HepG2 (cell line): ENCODE data around the gene TCAP. TPM values are rescaled to one million over a fixed set of nuclear protein-coding genes. Genes with fewer than 3 reads are reported as not detected.

ENCODE experiments used
- DPF2 ChIP-seq: sonication (generic); formaldehyde crosslinking; IDR thresholded peaks from 2 replicates; pipeline ENCODE4 v1.4.0; 2020; ENCODE audit warnings: mild to moderate bottlenecking, low read depth, missing genetic modification reagents, borderline replicate concordance
- ELK4 ChIP-seq: sonication (generic); formaldehyde crosslinking; IDR thresholded peaks from 2 replicates; pipeline ENCODE4 v1.9.0; 2021; ENCODE audit warnings: missing genetic modification reagents, borderline replicate concordance
- FOXO4 ChIP-seq: sonication (generic); formaldehyde crosslinking; conservative IDR thresholded peaks from 2 replicates; pipeline ENCODE4 v1.8.1; 2023; ENCODE audit warnings: missing genetic modification reagents
- GATAD2A ChIP-seq: IDR thresholded peaks from 2 replicates; pipeline ENCODE4 v1.6.1; 2016
- GMEB2 ChIP-seq: IDR thresholded peaks from 2 replicates; pipeline ENCODE4 v1.6.1; 2016; ENCODE audit warnings: missing biosample characterization, missing genetic modification reagents, low read depth
- HDAC1 ChIP-seq: sonication (generic); formaldehyde crosslinking; IDR thresholded peaks from 2 replicates; pipeline ENCODE4 v1.5.1; 2020; ENCODE audit warnings: mild to moderate bottlenecking, missing genetic modification reagents
- IRF9 ChIP-seq: sonication (generic); formaldehyde crosslinking; IDR thresholded peaks from 2 replicates; pipeline ENCODE4 v1.8.0; 2022; ENCODE audit warnings: missing genetic modification reagents, mild to moderate bottlenecking, borderline replicate concordance
- KDM4B ChIP-seq: sonication (generic); formaldehyde crosslinking; IDR thresholded peaks from 2 replicates; pipeline ENCODE4 v1.4.0; 2020; ENCODE audit warnings: missing genetic modification reagents
- NFE2 ChIP-seq: sonication (generic); formaldehyde crosslinking; IDR thresholded peaks from 2 replicates; pipeline ENCODE4 v1.4.0; 2020; ENCODE audit warnings: missing genetic modification reagents
- PAF1 ChIP-seq: IDR thresholded peaks from 2 replicates; pipeline ENCODE4 v1.6.1; 2016; ENCODE audit warnings: missing genetic modification reagents, missing compliant biosample characterization
- PRMT3 ChIP-seq: sonication (generic); formaldehyde crosslinking; IDR thresholded peaks from 2 replicates; pipeline ENCODE4 v1.8.1; 2022; ENCODE audit warnings: low read depth, mild to moderate bottlenecking, moderate library complexity, missing genetic modification reagents, borderline replicate concordance
- RBM39 ChIP-seq: fragments of 200-400 bp; formaldehyde crosslinking; IDR thresholded peaks from one replicate; pipeline ENCODE4 v1.6.1; 2018; ENCODE audit warnings: antibody characterized with exemption, mild to moderate bottlenecking, low read depth, low read length; ENCODE audit not compliant: poor library complexity, severe bottlenecking
- RFX5 ChIP-seq: IDR thresholded peaks from 2 replicates; pipeline ENCODE4 v1.6.1; 2011; ENCODE audit warnings: low read depth, low read length, improper control_type of control experiment
- SOX5 ChIP-seq: IDR thresholded peaks from 2 replicates; pipeline ENCODE4 v1.6.1; 2016; ENCODE audit warnings: borderline replicate concordance
- YEATS4 ChIP-seq: sonication (generic); formaldehyde crosslinking; IDR thresholded peaks from 2 replicates; pipeline ENCODE4 v1.4.0; 2020; ENCODE audit warnings: missing genetic modification reagents, borderline replicate concordance
- ZMYM2 ChIP-seq: sonication (generic); formaldehyde crosslinking; IDR thresholded peaks from 2 replicates; pipeline ENCODE4 v1.8.0; 2022; ENCODE audit warnings: mild to moderate bottlenecking, missing genetic modification reagents
- ZNF709 ChIP-seq: sonication (generic); formaldehyde crosslinking; IDR thresholded peaks from 2 replicates; pipeline ENCODE4 v1.5.0; 2020; ENCODE audit warnings: mild to moderate bottlenecking, missing genetic modification reagents
- ZNF75D ChIP-seq: sonication (generic); formaldehyde crosslinking; IDR thresholded peaks from 2 replicates; pipeline ENCODE4 v1.8.1; 2023; ENCODE audit warnings: missing genetic modification reagents, mild to moderate bottlenecking, borderline replicate concordance
- polyA plus RNA-seq, 8 experiments: library from polyadenylated mRNA; depleted of rRNA in 3 of 8; stranded (reverse) in 7 of 8; unstranded in 1 of 8; fragments of >200 nt; fragmentation: Illumina TruSeq in 4 of 8; extraction: Trizol in 4 of 8; gene quantifications; 2 replicates each; pipeline versions ENCODE4 v1.2.1 to v1.2.3, GENCODE V29; 2011 to 2016; ENCODE audit warnings: low read depth in 4 of 8, missing spikeins in 1 of 8, mixed read lengths in 1 of 8; ENCODE audit not compliant: insufficient read depth in 1 of 8
- total RNA-seq, 5 experiments: library from RNA; depleted of rRNA; stranded (reverse); fragments of >200 nt; fragmentation: Illumina TruSeq; extraction: Trizol; gene quantifications; 2 replicates each; pipeline ENCODE4 v1.2.3, GENCODE V29; 2016; ENCODE audit warnings: low read depth in 1 of 5
- TF ChIP-seq, protein P1 (sequence below): sonication (generic); formaldehyde crosslinking; IDR thresholded peaks from 2 replicates; pipeline ENCODE4 v1.8.0; 2022; ENCODE audit warnings: missing genetic modification reagents, low read depth, mild to moderate bottlenecking, borderline replicate concordance
- TF ChIP-seq, protein P2 (sequence below), 2 experiments: sonication (generic) in 1 of 2; formaldehyde crosslinking in 1 of 2; IDR thresholded peaks; 2 replicates each; pipeline versions ENCODE4 v1.5.1 to v1.6.1; 2011 to 2020; ENCODE audit warnings: borderline replicate concordance in 1 of 2, low read depth in 1 of 2, low read length in 1 of 2, mild to moderate bottlenecking in 1 of 2, missing genetic modification reagents in 1 of 2, moderate library complexity in 1 of 2

The TCAP gene
- total and polyA plus RNA-seq, 2 of the 13 experiments (the other 11 are each of a cell fraction or from before 2014, with no cell fraction given): 0.24 to 0.65 TPM

DNA sequence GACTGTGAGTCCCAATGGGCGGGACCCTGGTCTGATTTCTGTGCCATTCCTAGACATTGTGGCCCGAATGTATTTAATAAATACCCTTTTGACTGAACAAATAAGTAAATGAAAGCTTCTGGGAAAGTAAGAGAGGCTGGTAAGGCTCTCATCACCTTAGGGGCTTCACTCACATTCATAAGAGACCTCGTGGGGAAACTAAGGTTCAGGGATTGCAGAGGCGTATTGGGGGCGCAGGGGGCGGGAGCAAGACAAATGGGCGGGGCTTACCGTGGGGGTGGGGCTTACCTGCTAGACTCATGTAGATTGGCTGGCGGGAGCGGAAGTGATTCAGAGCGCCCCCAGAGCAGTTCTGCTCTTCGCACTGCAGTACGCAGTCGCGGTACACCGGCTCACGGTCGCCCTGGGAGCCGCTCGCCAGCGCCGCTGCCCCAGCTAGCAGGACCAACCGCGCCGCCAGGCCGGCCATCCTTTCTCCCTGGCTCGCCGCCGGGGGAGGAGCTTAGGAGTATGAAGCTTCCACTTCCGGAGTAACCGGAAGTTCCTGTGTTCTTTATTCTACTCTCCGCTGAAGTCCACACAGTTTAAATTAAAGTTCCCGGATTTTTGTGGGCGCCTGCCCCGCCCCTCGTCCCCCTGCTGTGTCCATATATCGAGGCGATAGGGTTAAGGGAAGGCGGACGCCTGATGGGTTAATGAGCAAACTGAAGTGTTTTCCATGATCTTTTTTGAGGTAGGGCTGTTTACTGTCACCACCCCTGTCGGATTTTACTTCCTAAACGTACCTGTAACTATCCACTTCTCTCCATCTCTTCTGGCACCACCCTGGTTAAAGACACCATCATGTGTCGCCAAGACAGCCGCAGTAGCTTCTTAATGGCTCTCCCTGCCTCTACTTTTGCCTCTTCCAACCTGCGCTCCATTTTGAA, 22.7 kb downstream of the TCAP start, which contains the start of gene PGAP3 (continued):
- TF ChIP-seq GMEB2: no peak
- no peak; the same call in 1 of the 2 replicates for TF ChIP-seq SOX5 (CRISPR knock-in tag)
- TF ChIP-seq GATAD2A (CRISPR knock-in tag): no peak; the same call in 1 of the 2 replicates
- TF ChIP-seq PAF1 (CRISPR knock-in tag): no peak
- no peak for TF ChIP-seq NFE2 (CRISPR knock-in tag)
- peak; percentile 88 for TF ChIP-seq RBM39
- no peak for TF ChIP-seq RFX5
- TF ChIP-seq DPF2: no peak
- TF ChIP-seq KDM4B (CRISPR knock-in tag): no peak
- no peak for TF ChIP-seq ZNF75D (CRISPR knock-in tag)
- TF ChIP-seq ELK4 (CRISPR knock-in tag): no peak
- TF ChIP-seq, protein P1, sequence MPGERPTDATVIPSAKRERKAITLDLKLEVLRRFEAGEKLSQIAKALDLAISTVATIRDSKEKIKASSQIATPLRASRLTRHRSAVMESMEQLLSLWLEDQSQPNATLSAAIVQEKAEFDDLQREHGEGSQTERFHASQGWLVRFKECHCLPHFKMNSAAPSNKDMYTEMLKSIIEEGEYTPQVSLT: no peak
- no peak for TF ChIP-seq FOXO4
- no peak for TF ChIP-seq PRMT3 (CRISPR knock-in tag)
- TF ChIP-seq, protein P2, sequence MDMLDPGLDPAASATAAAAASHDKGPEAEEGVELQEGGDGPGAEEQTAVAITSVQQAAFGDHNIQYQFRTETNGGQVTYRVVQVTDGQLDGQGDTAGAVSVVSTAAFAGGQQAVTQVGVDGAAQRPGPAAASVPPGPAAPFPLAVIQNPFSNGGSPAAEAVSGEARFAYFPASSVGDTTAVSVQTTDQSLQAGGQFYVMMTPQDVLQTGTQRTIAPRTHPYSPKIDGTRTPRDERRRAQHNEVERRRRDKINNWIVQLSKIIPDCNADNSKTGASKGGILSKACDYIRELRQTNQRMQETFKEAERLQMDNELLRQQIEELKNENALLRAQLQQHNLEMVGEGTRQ (IDR thresholded peaks at IDR 0.05; ENCODE audit: low read depth, low read length): no peak
- TF ChIP-seq, protein P2 (CRISPR knock-in tag; IDR thresholded peaks at IDR 0.05; ENCODE audit: borderline replicate concordance): no peak
- TF ChIP-seq ZMYM2 (CRISPR knock-in tag): peak; percentile 26; the same call in 1 of the 2 replicates
- peak; percentile 91; the same call in 1 of the 2 replicates for TF ChIP-seq ZNF709 (CRISPR knock-in tag)
- peak; percentile 78; the same call in 1 of the 2 replicates for TF ChIP-seq IRF9 (CRISPR knock-in tag)
- peak; percentile 55; the same call in 1 of the 2 replicates for TF ChIP-seq YEATS4 (CRISPR knock-in tag)
- no peak; the same call in 1 of the 2 replicates for TF ChIP-seq HDAC1
